ENCODE data around the gene PTPRM.

Gene PTPRM

GRCh38 chr18:7566567-7567473, at the start of gene PTPRM:
Gene PTPRM, plus strand, starts transcription at chr18:7567316. Its CDS starts 503 bp downstream, at chr18:7567819.
- DNase-seq = peak in 3 of 6 experiments; percentile 1 to 47 (median 4)

- DNase-seq = no peak
Measured at GRCh38 chr18:7517852-7518251, 49.3 kb upstream of the PTPRM start.

DNA sequence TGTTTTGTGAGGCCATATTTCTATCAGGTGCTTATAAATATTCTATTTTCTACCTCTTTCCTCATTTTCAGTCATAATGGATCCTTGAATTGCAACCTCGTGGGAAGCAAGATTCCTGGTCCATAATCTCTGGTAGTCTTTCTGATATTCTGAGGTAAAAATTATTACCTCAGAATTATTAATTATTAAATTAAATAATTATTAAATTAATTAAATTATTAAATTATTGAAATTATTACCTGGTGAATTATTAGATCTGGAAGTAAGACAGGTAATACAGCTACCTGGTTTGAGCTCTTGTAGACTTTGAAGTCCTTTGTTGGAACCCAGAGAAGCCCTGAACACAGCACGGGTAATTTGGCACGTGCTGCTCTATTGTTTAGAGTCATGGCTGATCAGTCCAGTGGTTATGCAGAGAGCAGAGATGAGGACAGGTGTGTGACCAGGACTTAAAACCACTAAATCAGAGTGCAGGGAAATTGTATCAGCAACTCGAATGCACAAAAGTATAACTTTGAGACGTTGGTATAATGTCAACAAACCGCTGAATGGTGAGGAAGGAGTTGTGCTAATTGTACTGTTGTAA, 46.8 kb upstream of the PTPRM start:
- DNase-seq = no peak

GRCh38 chr18:7521226-7521856, 45.8 kb upstream of the PTPRM start:
- DNase-seq = no peak

GRCh38 chr18:7523772-7524171, 43.3 kb upstream of the PTPRM start:
- no peak for DNase-seq

GRCh38 chr18:7524786-7525185, 42.3 kb upstream of the PTPRM start:
- DNase-seq = no peak

DNA sequence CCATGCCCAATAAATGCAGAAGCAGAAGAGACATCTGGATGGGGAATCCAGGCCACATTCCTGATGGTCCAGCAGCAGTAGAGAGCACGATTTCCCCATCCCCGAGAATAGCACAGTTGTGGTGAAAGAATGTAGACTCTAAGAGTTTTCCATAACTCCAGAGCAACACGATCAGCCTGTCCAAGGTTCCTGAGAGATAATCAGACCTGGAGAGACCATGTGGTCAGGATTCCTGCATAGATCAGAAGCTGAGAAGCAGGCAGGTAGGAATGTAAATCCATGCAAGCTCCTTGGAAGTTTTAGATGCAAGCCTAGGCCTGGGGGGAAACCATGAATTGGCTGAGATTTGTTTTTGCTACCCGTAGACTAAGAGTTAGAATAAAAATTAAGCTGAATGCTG, 34.2 kb upstream of the PTPRM start:
- no peak for DNase-seq

DNA sequence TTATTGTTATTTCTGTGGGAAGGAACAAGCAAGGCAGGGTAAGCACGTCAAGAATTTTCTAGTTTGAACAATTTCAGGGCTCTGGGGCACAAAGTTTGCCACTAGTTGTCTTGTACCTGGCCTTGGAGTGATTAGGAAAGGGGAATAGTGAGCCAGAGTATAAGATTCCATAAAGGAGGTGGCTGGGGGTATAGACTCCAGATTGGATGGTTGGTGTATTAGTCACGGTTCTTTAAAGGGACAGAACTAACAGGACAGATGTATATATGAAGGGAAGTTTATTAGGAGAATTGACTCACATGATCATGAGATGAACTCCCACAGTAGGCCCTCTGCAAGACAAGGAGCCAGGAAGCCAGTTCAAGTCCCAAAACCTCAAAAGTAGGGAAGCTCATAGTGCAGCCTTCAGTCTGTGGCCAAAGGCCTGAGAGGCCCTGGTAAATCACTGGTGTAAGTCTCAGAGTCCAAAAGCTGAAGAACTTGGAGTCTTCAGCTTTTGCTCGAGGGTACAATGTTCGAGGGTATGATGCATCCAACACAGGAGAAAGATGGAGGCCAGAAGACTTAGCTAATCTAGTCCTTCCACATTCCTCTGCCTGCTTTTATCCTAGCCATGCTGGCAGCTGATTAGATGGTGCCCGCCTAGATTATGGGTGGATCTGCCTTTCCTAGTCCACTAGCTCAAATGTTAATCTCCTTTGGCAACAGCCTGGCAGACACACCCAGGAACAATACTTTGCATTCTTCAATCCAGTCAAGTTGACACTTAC, 31.5 kb upstream of the PTPRM start:
- no peak for DNase-seq

DNA sequence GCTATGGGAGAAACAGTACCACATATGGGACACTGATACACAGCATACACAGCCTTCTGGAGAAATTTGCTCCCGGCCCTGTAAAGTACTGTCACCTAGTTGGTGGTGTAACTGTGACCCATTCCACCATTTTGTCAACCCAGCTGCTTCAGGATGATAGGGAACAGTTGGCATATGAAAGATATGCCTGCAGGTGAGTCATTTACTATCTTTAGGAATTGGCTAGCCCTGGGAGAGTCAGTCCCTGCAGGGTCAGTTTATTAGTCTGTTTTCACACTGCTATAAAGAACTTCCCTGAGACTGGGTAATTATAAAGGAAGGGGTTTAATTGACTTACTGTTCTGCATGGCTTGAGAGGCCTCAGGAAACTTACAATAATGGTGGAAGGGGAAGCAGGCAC, 30.0 kb upstream of the PTPRM start:
- no peak for DNase-seq

DNA sequence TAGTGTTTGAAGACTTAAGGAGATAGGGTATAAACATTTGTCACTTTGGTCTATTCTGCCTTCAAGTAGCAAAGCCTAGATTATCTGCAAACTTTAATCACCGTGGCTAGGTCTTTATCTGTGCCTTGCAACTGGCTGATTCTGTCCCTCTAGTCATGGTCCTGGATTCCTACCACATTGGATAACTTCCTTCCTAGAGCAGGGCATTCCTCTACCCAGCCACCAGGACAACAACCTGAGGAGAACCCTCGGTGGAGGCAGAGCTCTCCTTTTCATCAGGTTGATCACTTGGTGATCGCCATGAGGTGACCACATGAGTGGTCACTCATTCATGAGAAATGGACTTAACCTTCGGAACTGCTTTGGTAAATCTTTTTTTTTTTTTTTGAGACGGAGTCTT, 25.3 kb upstream of the PTPRM start:
- DNase-seq = no peak

GRCh38 chr18:7544686-7545085, 22.4 kb upstream of the PTPRM start:
- no peak for DNase-seq

DNA sequence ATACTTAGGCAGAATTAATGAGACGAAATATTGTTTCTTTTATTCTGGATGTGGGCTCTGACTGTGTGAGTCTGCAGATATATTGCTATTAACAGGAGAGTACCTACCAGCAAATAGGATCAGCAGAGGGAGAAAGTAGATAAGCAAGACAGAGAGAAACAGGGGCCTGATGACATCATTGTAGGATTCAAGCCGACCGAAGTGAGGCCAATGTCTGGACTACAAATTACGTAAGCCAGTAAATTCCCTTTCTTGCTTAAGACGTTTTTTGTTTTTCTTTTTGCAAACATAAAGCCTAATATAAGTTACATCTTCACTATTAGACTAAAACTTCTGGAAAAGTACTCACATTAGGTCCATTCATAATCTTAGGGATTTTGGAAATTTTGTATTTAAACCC, 21.4 kb upstream of the PTPRM start:
- DNase-seq = no peak

DNA sequence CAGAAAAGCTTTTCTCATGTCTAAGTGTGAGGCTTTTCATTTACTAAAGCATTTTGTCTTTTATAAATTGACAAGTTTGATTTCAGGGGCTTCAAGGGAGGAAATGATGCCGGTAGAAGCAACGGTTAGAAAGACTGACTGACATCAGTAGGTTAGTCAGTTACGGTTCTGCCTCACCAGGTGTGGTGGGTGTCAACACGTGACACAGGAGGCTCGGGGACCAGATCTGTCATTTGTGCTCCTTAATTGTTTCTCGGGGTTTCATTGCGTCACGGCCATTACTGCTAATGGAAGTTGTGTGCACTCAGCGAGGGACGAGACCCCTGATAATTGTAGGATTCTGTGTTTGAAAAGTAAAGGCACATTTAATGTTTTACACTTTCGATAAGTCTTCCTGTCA, 18.9 kb upstream of the PTPRM start:
- DNase-seq = no peak

DNA sequence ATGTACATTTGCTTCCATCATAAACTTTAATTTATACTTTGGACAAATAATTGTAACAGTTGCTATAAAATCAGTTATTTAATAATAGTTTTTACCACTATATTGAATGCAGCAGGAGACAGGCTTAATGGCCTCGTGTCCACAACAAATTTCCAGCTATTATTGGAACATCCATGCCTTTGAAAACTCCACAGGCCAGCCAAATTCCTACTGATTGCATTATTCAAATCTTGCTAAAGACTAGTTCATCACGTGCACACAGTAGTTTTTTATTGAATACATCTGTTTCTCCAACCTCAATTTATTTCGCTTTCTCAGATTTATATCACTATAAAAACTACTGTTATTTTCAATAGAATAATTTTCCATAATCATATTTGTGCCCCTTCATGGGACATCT, 18.4 kb upstream of the PTPRM start:
- DNase-seq = no peak

- no peak for DNase-seq
Measured at GRCh38 chr18:7557973-7558372, 9.1 kb upstream of the PTPRM start.

DNA sequence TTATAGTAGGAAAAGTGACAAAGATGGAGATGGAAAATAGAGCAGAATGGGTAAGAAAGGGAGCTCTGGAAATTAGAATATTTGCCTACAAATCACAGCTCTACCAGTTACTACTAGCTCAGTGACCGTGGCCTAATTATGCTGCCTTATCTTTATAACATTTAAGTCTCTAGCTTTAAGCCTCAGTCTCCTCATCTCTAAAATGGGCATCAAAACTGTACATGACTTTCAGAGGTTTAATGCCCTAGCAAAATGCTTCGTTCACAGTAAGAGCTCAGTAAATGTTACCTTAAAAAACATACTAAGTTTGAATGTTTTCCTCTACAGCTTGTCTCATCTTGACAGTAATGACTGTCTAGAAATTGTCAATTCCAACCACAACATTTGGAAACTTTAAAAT, 8.3 kb upstream of the PTPRM start:
- no peak for DNase-seq

DNA sequence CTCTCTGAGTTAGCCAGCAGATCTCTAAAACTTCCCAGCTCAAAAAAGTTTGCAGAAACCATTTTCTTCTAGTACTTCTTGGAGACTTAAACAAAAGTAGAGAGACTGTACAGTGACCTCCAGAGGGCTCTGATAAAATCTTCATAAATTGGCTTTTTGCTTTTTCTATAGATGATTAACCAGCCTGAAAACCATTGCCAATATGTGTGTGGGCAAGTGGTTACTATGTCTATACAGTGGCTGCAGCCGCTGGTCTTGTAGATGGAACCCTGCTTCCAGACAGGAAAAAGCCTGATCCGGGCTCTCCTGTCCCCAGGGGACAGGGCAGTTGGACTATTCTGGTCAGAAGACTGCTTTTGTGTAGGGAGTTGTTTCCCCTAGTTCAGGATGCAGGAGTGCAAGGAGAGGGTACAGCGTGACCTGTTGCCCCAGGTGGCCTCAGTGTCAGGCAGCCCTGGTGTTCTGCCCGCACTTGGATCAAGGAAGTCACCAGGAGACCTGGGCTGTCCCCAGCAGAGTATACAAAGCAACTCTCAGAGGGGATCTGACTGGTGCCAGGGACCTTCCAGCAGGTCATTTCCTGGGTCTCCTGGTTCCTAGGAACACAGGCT, 7.3 kb upstream of the PTPRM start:
- no peak for DNase-seq

- DNase-seq = no peak
Measured at GRCh38 chr18:7561909-7562460, 5.1 kb upstream of the PTPRM start.

GRCh38 chr18:7562491-7562890, 4.6 kb upstream of the PTPRM start:
- no peak for DNase-seq

- no peak for DNase-seq
Measured at GRCh38 chr18:7565677-7566076, 1.4 kb upstream of the PTPRM start.

DNA sequence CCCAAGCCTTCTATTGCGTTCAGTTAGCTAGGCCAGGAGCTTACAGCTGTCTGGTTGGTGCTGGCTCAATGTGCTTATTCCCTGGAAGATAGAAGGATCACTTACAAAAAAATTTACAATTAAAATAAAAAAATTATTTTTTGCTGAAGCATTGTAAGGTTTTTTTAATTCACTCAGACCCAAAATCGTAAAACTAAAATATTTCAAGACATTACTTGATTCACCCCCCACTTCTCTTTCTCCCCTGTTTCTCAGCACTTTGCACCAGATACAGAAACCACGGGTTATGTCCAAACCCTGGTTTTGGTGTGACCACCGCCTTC, 911 bp upstream of the PTPRM start:
- no peak for DNase-seq
